GM12878 (cell line): ENCODE data around the gene NOCT.

Source experiments
- CHD1 ChIP-seq: IDR thresholded peaks from 2 replicates; pipeline ENCODE4 v1.6.1; 2012; ENCODE audit warnings: low read depth, low read length, improper control_type of control experiment
- EZH2 ChIP-seq: IDR thresholded peaks from 2 replicates; pipeline ENCODE4 v1.6.1; 2012; ENCODE audit warnings: low read depth, mild to moderate bottlenecking, control low read depth, inconsistent platforms, low read length, borderline replicate concordance; ENCODE audit not compliant: control insufficient read depth
- MAX ChIP-seq: IDR thresholded peaks from 2 replicates; pipeline ENCODE4 v1.6.1; 2012; ENCODE audit warnings: low read depth, low read length, improper control_type of control experiment
- MXI1 ChIP-seq: fragments of 150-350 bp; IDR thresholded peaks from 2 replicates; pipeline ENCODE4 v1.6.1; 2011; ENCODE audit warnings: low read depth, mild to moderate bottlenecking, inconsistent platforms, low read length, improper control_type of control experiment
- POLR2A ChIP-seq: IDR thresholded peaks from 2 replicates; pipeline ENCODE4 v1.6.1; 2011; ENCODE audit warnings: low read depth, mild to moderate bottlenecking, low read length
- POLR2AphosphoS5 ChIP-seq: IDR thresholded peaks from 2 replicates; pipeline ENCODE4 v1.6.1; 2011; ENCODE audit warnings: mild to moderate bottlenecking, low read length, inconsistent platforms
- SMAD5 ChIP-seq: IDR thresholded peaks from 2 replicates; pipeline ENCODE4 v1.6.1; 2016; ENCODE audit warnings: antibody characterized with exemption, low read depth
- SMC3 ChIP-seq: IDR thresholded peaks from 2 replicates; pipeline ENCODE4 v1.6.1; 2011; ENCODE audit warnings: low read length, improper control_type of control experiment, borderline replicate concordance
- SP1 ChIP-seq: IDR thresholded peaks from one replicate; pipeline ENCODE4 v1.6.1; 2011; ENCODE audit warnings: low read depth, low read length
- SREBF2 ChIP-seq: IDR thresholded peaks from 2 replicates; pipeline ENCODE4 v1.6.1; 2012; ENCODE audit warnings: mild to moderate bottlenecking, low read length

- TF ChIP-seq CHD1 (no peak), POLR2A (no peak), EZH2 (no peak), SP1 (no peak), SMAD5 (no peak), SMC3 (no peak), POLR2AphosphoS5 (no peak), MXI1 (no peak), MAX (no peak), SREBF2 (no peak)
Measured at GRCh38 chr4:139018971-139019758, 3.6 kb downstream of the NOCT start.
